ENCODE measurements around the gene ELAVL3.
A peak's percentile ranks its signal among the peaks of the same experiment; 100 is the strongest.
"Not testable (repeated sequence)": the region's sequence is repeated elsewhere in the genome, so short reads cannot be mapped to it uniquely, and the experiment has no call there.

The ELAVL3 gene

GRCh38 chr19:11479090-11479897, 1.6 kb downstream of the ELAVL3 start:
- no peaks in the 10 kb centered on the region for H3K9me3 ChIP-seq (ENCODE audit: control insufficient read depth, low read length)
- H3K9ac ChIP-seq: no peak overlapping the region
- H3K27me3 ChIP-seq (ENCODE audit: control insufficient read depth, insufficient read depth, low read length): no peaks in the 10 kb centered on the region
- H3K4me1 ChIP-seq: peaks cover 3% of the 10 kb centered on the region
- no peaks in the 10 kb centered on the region for H3K36me3 ChIP-seq (ENCODE audit: control insufficient read depth, insufficient read depth, low read length)
- H3K27ac ChIP-seq: no peak overlapping the region
- no peaks in the 10 kb centered on the region for H3K79me2 ChIP-seq
- no peak overlapping the region for H3K4me3 ChIP-seq (ENCODE audit: low read depth, low read length)
- H3K4me2 ChIP-seq (ENCODE audit: low read length): no peak overlapping the region
- H2AFZ ChIP-seq: peak overlapping the region; percentile 42
- TF ChIP-seq CTCF (IDR thresholded peaks at IDR 0.05): no peak

- no peaks in the 10 kb centered on the region for H3K36me3 ChIP-seq (ENCODE audit: control insufficient read depth, insufficient read depth, low read length)
- H3K27me3 ChIP-seq (ENCODE audit: control insufficient read depth, insufficient read depth, low read length): no peaks in the 10 kb centered on the region
- no peak overlapping the region for H3K4me2 ChIP-seq (ENCODE audit: low read length)
- no peak overlapping the region for H3K27ac ChIP-seq
- no peak for TF ChIP-seq CTCF (IDR thresholded peaks at IDR 0.05)
- peaks cover 3% of the 10 kb centered on the region for H3K4me1 ChIP-seq
- H3K9ac ChIP-seq: no peak overlapping the region
- H3K9me3 ChIP-seq (ENCODE audit: control insufficient read depth, low read length): no peaks in the 10 kb centered on the region
- no peak overlapping the region for H3K4me3 ChIP-seq (ENCODE audit: low read depth, low read length)
- no peak overlapping the region for H2AFZ ChIP-seq
- H3K79me2 ChIP-seq: no peaks in the 10 kb centered on the region
Observed at GRCh38 chr19:11478167-11479089, 2.4 kb downstream of the ELAVL3 start.

- Histone ChIP-seq H3K79me2 (no peaks in the 10 kb centered on the region), H3K9me3 (ENCODE audit: control insufficient read depth, low read length) (no peaks in the 10 kb centered on the region), H3K9ac (no peak overlapping the region), H3K4me2 (ENCODE audit: low read length) (no peak overlapping the region), H3K36me3 (ENCODE audit: control insufficient read depth, insufficient read depth, low read length) (no peaks in the 10 kb centered on the region), H3K4me1 (no peaks in the 10 kb centered on the region), H2AFZ (no peak overlapping the region), H3K27ac (no peak overlapping the region), H3K4me3 (ENCODE audit: low read depth, low read length) (no peak overlapping the region), H3K27me3 (ENCODE audit: control insufficient read depth, insufficient read depth, low read length) (no peaks in the 10 kb centered on the region)
- TF ChIP-seq CTCF (IDR thresholded peaks at IDR 0.05): no peak
Observed at GRCh38 chr19:11475861-11476260, 5.0 kb downstream of the ELAVL3 start.

- H3K4me1 ChIP-seq; H2AFZ ChIP-seq; H3K79me2 ChIP-seq; H3K36me3 ChIP-seq (ENCODE audit: control insufficient read depth, insufficient read depth, low read length); H3K27me3 ChIP-seq (ENCODE audit: control insufficient read depth, insufficient read depth, low read length); H3K27ac ChIP-seq; H3K4me2 ChIP-seq (ENCODE audit: low read length); H3K9me3 ChIP-seq (ENCODE audit: control insufficient read depth, low read length); H3K9ac ChIP-seq; H3K4me3 ChIP-seq (ENCODE audit: low read depth, low read length): not testable (repeated sequence)
Observed at GRCh38 chr19:11475343-11475742, 5.5 kb downstream of the ELAVL3 start.

- Histone ChIP-seq H2AFZ (no peak overlapping the region), H3K27ac (no peak overlapping the region), H3K4me1 (no peaks in the 10 kb centered on the region), H3K27me3 (ENCODE audit: control insufficient read depth, insufficient read depth, low read length) (no peaks in the 10 kb centered on the region), H3K9me3 (ENCODE audit: control insufficient read depth, low read length) (no peaks in the 10 kb centered on the region), H3K4me2 (ENCODE audit: low read length) (no peak overlapping the region), H3K36me3 (ENCODE audit: control insufficient read depth, insufficient read depth, low read length) (no peaks in the 10 kb centered on the region), H3K9ac (no peak overlapping the region), H3K79me2 (no peaks in the 10 kb centered on the region), H3K4me3 (ENCODE audit: low read depth, low read length) (no peak overlapping the region)
- TF ChIP-seq CTCF (IDR thresholded peaks at IDR 0.05): no peak
Observed at GRCh38 chr19:11473725-11474124, 7.1 kb downstream of the ELAVL3 start.

- H2AFZ ChIP-seq; H3K27me3 ChIP-seq (ENCODE audit: control insufficient read depth, insufficient read depth, low read length); H3K9ac ChIP-seq; H3K79me2 ChIP-seq; H3K4me2 ChIP-seq (ENCODE audit: low read length); H3K9me3 ChIP-seq (ENCODE audit: control insufficient read depth, low read length); H3K36me3 ChIP-seq (ENCODE audit: control insufficient read depth, insufficient read depth, low read length); H3K4me1 ChIP-seq; H3K27ac ChIP-seq; H3K4me3 ChIP-seq (ENCODE audit: low read depth, low read length): not testable (repeated sequence)
Observed at GRCh38 chr19:11468266-11468845, 12.5 kb downstream of the ELAVL3 start.

Data from parathyroid adenoma (tissue), 2 donors.